T follicular helper cell (primary cell): ENCODE data around the gene RFK.
"Not testable (repeated sequence)": the region's sequence is repeated elsewhere in the genome, so short reads cannot be mapped to it uniquely, and the experiment has no call there.

ENCODE experiments used
- DNase-seq: peaks from one replicate; pipeline ENCODE4 v3.0.0-alpha.2; 2020; ENCODE audit warnings: low read depth

The RFK gene

GRCh38 chr9:76370396-76371023, 23.7 kb downstream of the RFK start:
- DNase-seq: no peak

GRCh38 chr9:76369583-76369982, 24.6 kb downstream of the RFK start:
- no peak for DNase-seq

GRCh38 chr9:76366275-76366674, 28.0 kb downstream of the RFK start:
- DNase-seq: no peak

- no peak for DNase-seq
Observed at GRCh38 chr9:76365028-76365427, 29.2 kb downstream of the RFK start.

GRCh38 chr9:76363032-76363395, 31.2 kb downstream of the RFK start:
- no peak for DNase-seq

GRCh38 chr9:76362332-76363031, 31.7 kb downstream of the RFK start:
- not testable (repeated sequence) for DNase-seq

GRCh38 chr9:76359766-76360165, 34.5 kb downstream of the RFK start:
- no peak for DNase-seq

GRCh38 chr9:76359365-76359764, 34.9 kb downstream of the RFK start:
- DNase-seq: no peak

- DNase-seq: no peak
Observed at GRCh38 chr9:76358628-76359280, 35.5 kb downstream of the RFK start.

GRCh38 chr9:76357555-76357954, 36.7 kb downstream of the RFK start:
- DNase-seq: no peak

GRCh38 chr9:76355886-76356285, 38.3 kb downstream of the RFK start:
- no peak for DNase-seq

GRCh38 chr9:76354221-76354620, 40.0 kb downstream of the RFK start:
- no peak for DNase-seq

GRCh38 chr9:76353280-76353679, 40.9 kb downstream of the RFK start:
- DNase-seq: no peak

- no peak for DNase-seq
Observed at GRCh38 chr9:76352026-76352620, 42.1 kb downstream of the RFK start.

GRCh38 chr9:76351006-76351405, 43.2 kb downstream of the RFK start:
- DNase-seq: no peak

GRCh38 chr9:76349865-76350264, 44.4 kb downstream of the RFK start:
- DNase-seq: no peak

- DNase-seq: no peak
Observed at GRCh38 chr9:76342858-76343257, 51.4 kb downstream of the RFK start.

- no peak for DNase-seq
Observed at GRCh38 chr9:76342201-76342600, 52.0 kb downstream of the RFK start.

- DNase-seq: no peak
Observed at GRCh38 chr9:76341616-76342015, 52.6 kb downstream of the RFK start.

GRCh38 chr9:76338418-76338817, 55.8 kb downstream of the RFK start:
- no peak for DNase-seq

- DNase-seq: no peak
Observed at GRCh38 chr9:76336027-76336426, 58.2 kb downstream of the RFK start.
